ENCODE measurements around the gene ERI3. TPM values are rescaled to one million over a fixed set of nuclear protein-coding genes. Genes with fewer than 3 reads are reported as not detected.

ERI3 gene
- total RNA-seq, 4 donors from 2014 or later = 31.9 to 58.8 (median 48.1) TPM

DNA sequence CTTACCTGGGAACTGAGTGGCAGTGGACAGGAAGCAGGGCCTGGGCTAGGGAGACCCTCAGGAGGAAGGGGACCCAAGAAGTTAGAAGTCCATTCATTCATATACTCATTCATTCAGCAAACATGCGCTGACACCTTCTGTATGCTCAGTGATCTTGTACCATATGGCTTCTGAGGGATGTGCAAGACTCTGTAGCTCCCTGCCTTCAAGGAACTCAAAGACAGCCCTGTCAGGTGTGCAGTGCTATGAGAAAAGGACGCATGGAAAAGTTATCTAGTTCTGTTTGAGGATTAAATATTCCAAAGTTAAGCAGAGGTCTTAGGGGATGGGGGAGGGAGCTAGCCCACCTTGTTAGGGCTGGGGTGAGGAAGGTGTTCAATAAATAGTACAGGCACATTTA, 129.3 kb downstream of the ERI3 start:
- 80 to 94% methylated on average over 1 to 2 of the region's 2 CpGs for WGBS, 2 donors (ENCODE audit: low coverage in 1 of 2)

GRCh38 chr1:44223187-44223610, 131.9 kb downstream of the ERI3 start:
- WGBS, 2 donors (ENCODE audit: low coverage in 1 of 2) = 76 to 89% methylated on average over 5 to 7 of the region's 11 CpGs
- peaks cover 0 to under 1% (median 0%) of the 10 kb centered on the region in 3 donors for H3K4me1 ChIP-seq
- H3K9me3 ChIP-seq = no peaks in the 10 kb centered on the region
- no peaks in the 10 kb centered on the region for H3K27me3 ChIP-seq
- H3K27ac ChIP-seq = no peak overlapping the region
- no peak overlapping the region for H3K4me3 ChIP-seq
- H3K36me3 ChIP-seq = peaks cover 0 to 51% of the 10 kb centered on the region in 2 donors
- no peak for ATAC-seq
- TF ChIP-seq, protein P1, sequence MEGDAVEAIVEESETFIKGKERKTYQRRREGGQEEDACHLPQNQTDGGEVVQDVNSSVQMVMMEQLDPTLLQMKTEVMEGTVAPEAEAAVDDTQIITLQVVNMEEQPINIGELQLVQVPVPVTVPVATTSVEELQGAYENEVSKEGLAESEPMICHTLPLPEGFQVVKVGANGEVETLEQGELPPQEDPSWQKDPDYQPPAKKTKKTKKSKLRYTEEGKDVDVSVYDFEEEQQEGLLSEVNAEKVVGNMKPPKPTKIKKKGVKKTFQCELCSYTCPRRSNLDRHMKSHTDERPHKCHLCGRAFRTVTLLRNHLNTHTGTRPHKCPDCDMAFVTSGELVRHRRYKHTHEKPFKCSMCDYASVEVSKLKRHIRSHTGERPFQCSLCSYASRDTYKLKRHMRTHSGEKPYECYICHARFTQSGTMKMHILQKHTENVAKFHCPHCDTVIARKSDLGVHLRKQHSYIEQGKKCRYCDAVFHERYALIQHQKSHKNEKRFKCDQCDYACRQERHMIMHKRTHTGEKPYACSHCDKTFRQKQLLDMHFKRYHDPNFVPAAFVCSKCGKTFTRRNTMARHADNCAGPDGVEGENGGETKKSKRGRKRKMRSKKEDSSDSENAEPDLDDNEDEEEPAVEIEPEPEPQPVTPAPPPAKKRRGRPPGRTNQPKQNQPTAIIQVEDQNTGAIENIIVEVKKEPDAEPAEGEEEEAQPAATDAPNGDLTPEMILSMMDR (IDR thresholded peaks at IDR 0.05) = no peak
- TF ChIP-seq POLR2A (IDR thresholded peaks at IDR 0.05) = no peak

More for the DNA sequence above, 129.3 kb downstream of the ERI3 start:
- ATAC-seq = no peak
- no peaks in the 10 kb centered on the region for H3K4me1 ChIP-seq
- H3K27ac ChIP-seq = no peak overlapping the region
- H3K27me3 ChIP-seq = no peaks in the 10 kb centered on the region
- H3K4me3 ChIP-seq = no peak overlapping the region
- TF ChIP-seq, protein P1 (IDR thresholded peaks at IDR 0.05) = no peak
- TF ChIP-seq POLR2A (IDR thresholded peaks at IDR 0.05) (no peak), EP300 (IDR thresholded peaks at IDR 0.05) (no peak), POLR2AphosphoS5 (IDR thresholded peaks at IDR 0.05) (no peak)
- H3K36me3 ChIP-seq = peaks cover 0 to 31% of the 10 kb centered on the region in 2 donors
- no peaks in the 10 kb centered on the region for H3K9me3 ChIP-seq

DNA sequence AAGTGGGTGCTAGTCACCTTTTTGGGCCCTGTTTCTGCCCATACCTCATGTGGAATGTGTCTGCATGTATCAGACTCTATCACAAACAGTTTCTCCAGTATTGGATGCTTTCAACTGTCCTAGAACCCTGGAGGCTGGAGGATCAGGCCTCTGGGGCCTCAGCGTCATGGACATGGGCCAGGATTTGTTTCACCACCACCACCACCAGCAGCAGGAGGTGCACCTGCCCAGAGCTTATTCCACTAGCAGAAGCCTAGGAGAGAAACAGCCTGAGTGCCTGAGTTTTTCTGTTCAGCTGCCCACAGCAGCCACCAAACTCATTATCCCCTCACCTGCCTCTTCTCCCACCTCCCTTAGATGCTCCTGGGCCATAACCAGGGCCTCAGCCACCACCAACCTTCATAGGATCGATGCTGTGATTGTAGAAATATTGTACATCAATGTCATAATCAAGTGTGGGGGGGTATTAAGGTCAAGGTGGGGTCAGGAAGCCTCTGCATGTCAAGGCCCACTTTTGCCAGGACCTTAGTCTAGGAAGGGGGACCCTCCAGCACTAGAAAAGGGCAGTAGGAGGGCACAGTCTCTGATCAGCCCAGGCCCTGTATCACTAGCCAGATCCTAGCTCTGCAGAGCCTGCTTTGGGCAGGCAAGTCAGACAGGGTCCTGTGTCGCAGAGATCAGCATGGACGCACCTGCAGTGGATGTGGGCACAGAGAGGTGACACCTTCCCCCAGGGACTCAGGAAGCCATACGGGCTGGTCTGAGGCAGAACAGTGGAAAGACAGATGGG, 132.5 kb downstream of the ERI3 start:
- 40 to 67% methylated on average over 1 to 3 of the region's 5 CpGs for WGBS, 2 donors (ENCODE audit: low coverage in 1 of 2)
- H3K4me1 ChIP-seq = peaks cover 0 to 6% (median 0%) of the 10 kb centered on the region in 3 donors
- no peak overlapping the region for H3K4me3 ChIP-seq
- H3K27me3 ChIP-seq = no peaks in the 10 kb centered on the region
- TF ChIP-seq POLR2A (IDR thresholded peaks at IDR 0.05) = no peak
- TF ChIP-seq, protein P1 (IDR thresholded peaks at IDR 0.05) = no peak
- no peak for TF ChIP-seq POLR2AphosphoS5 (IDR thresholded peaks at IDR 0.05)
- TF ChIP-seq EP300 (IDR thresholded peaks at IDR 0.05) = no peak
- no peaks in the 10 kb centered on the region for H3K9me3 ChIP-seq
- peaks cover 0 to 57% of the 10 kb centered on the region in 2 donors for H3K36me3 ChIP-seq
- ATAC-seq = no peak
- no peak overlapping the region for H3K27ac ChIP-seq

- Histone ChIP-seq H3K4me3 (no peak overlapping the region), H3K27ac (no peak overlapping the region), H3K4me1 (peaks cover 0 to 12% (median 0%) of the 10 kb centered on the region in 3 donors), H3K9me3 (no peaks in the 10 kb centered on the region), H3K36me3 (peaks cover 0 to 65% of the 10 kb centered on the region in 2 donors), H3K27me3 (no peaks in the 10 kb centered on the region)
- no peak for ATAC-seq
- 71 to 87% methylated on average over 4 to 14 of the region's 23 CpGs for WGBS, 2 donors (ENCODE audit: low coverage in 1 of 2)
- TF ChIP-seq POLR2A (IDR thresholded peaks at IDR 0.05) = no peak
- no peak for TF ChIP-seq POLR2AphosphoS5 (IDR thresholded peaks at IDR 0.05)
- TF ChIP-seq, protein P1 (IDR thresholded peaks at IDR 0.05) = no peak
- no peak for TF ChIP-seq EP300 (IDR thresholded peaks at IDR 0.05)
These were observed 133.3 kb downstream of the ERI3 start for GRCh38 chr1:44221769-44222168.

DNA sequence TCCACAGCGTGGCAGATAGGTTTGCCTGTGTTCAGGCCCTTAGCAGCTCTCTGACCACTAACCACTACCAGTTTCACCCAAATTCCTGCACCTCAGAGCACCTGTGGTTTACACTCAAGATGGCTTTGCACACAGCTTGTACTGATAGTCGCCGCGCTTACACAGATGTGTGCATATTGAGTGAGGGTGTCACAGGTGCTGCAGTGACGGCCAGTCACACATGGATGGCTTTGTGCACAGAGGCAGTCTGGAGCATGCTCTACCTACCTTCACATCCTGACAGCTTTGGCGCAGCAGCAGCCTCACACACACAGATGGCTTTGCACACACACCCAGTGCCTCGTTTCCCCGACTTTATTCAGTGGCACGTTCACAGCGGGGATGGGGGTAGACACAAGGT, 134.3 kb downstream of the ERI3 start:
- no peak overlapping the region for H3K4me3 ChIP-seq
- H3K4me1 ChIP-seq = peaks cover 0 to 12% (median 0%) of the 10 kb centered on the region in 3 donors
- H3K27ac ChIP-seq = no peak overlapping the region
- no peaks in the 10 kb centered on the region for H3K27me3 ChIP-seq
- H3K9me3 ChIP-seq = no peaks in the 10 kb centered on the region
- TF ChIP-seq POLR2A (IDR thresholded peaks at IDR 0.05) (no peak), POLR2AphosphoS5 (IDR thresholded peaks at IDR 0.05) (no peak), EP300 (IDR thresholded peaks at IDR 0.05) (no peak)
- TF ChIP-seq, protein P1 (IDR thresholded peaks at IDR 0.05) = no peak
- ATAC-seq = no peak
- H3K36me3 ChIP-seq = peaks cover 0 to 75% of the 10 kb centered on the region in 2 donors
- WGBS, 2 donors (ENCODE audit: low coverage in 1 of 2) = 60 to 91% methylated on average over 4 to 5 of the region's 10 CpGs

Measured in gastroesophageal sphincter (tissue), 4 donors.